OCI-LY7 (cell line): ENCODE results near the gene NAA80. TPM values are rescaled to one million over a fixed set of nuclear protein-coding genes. Genes with fewer than 3 reads are reported as not detected.

Experiments
- BruUV-seq: library from RNA; stranded (reverse); fragments of 400-500 nt; replicated peaks from 2 replicates; lab custom pipeline; 2021; lab: Mats Ljungman, UMichigan
- CTCF ChIA-PET: fragments of 300-600 bp; sonication (Branson Sonifier 250); formaldehyde crosslinking; loops from one replicate; lab custom pipeline; 2022; ENCODE audit warnings: antibody characterized with exemption; ENCODE audit not compliant: unreplicated experiment; lab: Charles Lee
- POLR2A ChIA-PET: fragments of 300-600 bp; sonication (Branson Sonifier 250); formaldehyde crosslinking; loops from one replicate; lab custom pipeline; 2022; ENCODE audit warnings: antibody characterized with exemption; lab: Charles Lee
- DNase-seq: peaks from one replicate; pipeline ENCODE4 v3.0.0-alpha.2; 2015; ENCODE audit warnings: low spot score
- H2AFZ ChIP-seq: fragments of 200-600 bp; sonication (generic), shearing (Covaris generic); 2 replicates; pipeline ENCODE4 v1.6.1; 2014; ENCODE audit warnings: mild to moderate bottlenecking, antibody characterized with exemption, low read length, moderate library complexity
- H3K27ac ChIP-seq: fragments of 200-600 bp; sonication (generic); 2 replicates; pipeline ENCODE4 v1.5.1; 2014; ENCODE audit warnings: mixed run types, low read depth, mild to moderate bottlenecking, moderate library complexity, low read length, inconsistent platforms; ENCODE audit not compliant: poor library complexity, severe bottlenecking
- H3K36me3 ChIP-seq: fragments of 200-600 bp; sonication (generic); 2 replicates; pipeline ENCODE4 v1.6.1; 2014; ENCODE audit warnings: mild to moderate bottlenecking, antibody characterized with exemption, low read length, moderate library complexity, mixed read lengths; ENCODE audit not compliant: insufficient read depth
- H3K4me1 ChIP-seq: fragments of 200-600 bp; sonication (generic); 2 replicates; pipeline ENCODE4 v1.5.1; 2014; ENCODE audit warnings: mild to moderate bottlenecking, low read length; ENCODE audit not compliant: insufficient read depth, poor library complexity, severe bottlenecking
- H3K4me2 ChIP-seq: fragments of 200-600 bp; sonication (generic); 2 replicates; pipeline ENCODE4 v1.6.1; 2014; ENCODE audit warnings: mild to moderate bottlenecking, low read length
- H3K4me3 ChIP-seq: fragments of 200-600 bp; sonication (generic); 2 replicates; pipeline ENCODE4 v1.5.1; 2014; ENCODE audit warnings: mild to moderate bottlenecking, low read depth, low read length; ENCODE audit not compliant: poor library complexity, severe bottlenecking
- H3K79me2 ChIP-seq: fragments of 200-600 bp; sonication (generic); 2 replicates; pipeline ENCODE4 v1.6.1; 2016; ENCODE audit warnings: low read depth, mild to moderate bottlenecking, low read length, moderate library complexity, mixed read lengths; ENCODE audit not compliant: insufficient read depth
- H3K9me2 ChIP-seq: fragments of 200-600 bp; sonication (generic); 2 replicates; pipeline ENCODE4 v1.6.1; 2016; ENCODE audit warnings: mild to moderate bottlenecking, low read length, mixed read lengths; ENCODE audit not compliant: insufficient read depth
- H3K9me3 ChIP-seq: fragments of 200-600 bp; sonication (generic); 2 replicates; pipeline ENCODE4 v1.6.1; 2014; ENCODE audit warnings: mild to moderate bottlenecking, mixed run types, low read length, mixed read lengths
- H4K20me1 ChIP-seq: fragments of 200-600 bp; sonication (generic); 2 replicates; pipeline ENCODE4 v1.6.1; 2014; ENCODE audit warnings: mild to moderate bottlenecking, antibody characterized with exemption, low read length, moderate library complexity, mixed read lengths; ENCODE audit not compliant: insufficient read depth
- CTCF ChIP-seq: fragments of 200-600 bp; sonication (generic); conservative IDR thresholded peaks from 2 replicates; pipeline ENCODE4 v1.5.1; 2014; ENCODE audit warnings: mild to moderate bottlenecking, antibody characterized with exemption, low read length, moderate library complexity, mixed read lengths
- EZH2phosphoT487 ChIP-seq: fragments of 200-600 bp; sonication (generic); IDR thresholded peaks from 2 replicates; pipeline ENCODE4 v1.6.1; 2018; ENCODE audit warnings: low read depth, borderline replicate concordance, mild to moderate bottlenecking, mixed run types, antibody characterized with exemption, low read length, moderate library complexity, mixed read lengths
- intact Hi-C: fragments of 100-400 bp; cut with micrococcal nuclease; formaldehyde crosslinking; loops from one replicate; pipeline ENCODE4 v1.10.0; 2022; ENCODE audit not compliant: unreplicated experiment
- total RNA-seq, 2 experiments: library from RNA; depleted of rRNA in 1 of 2; stranded (reverse); fragments of >200 nt in 1 of 2; shearing (Covaris generic) in 1 of 2; gene quantifications; 2 replicates each; pipeline ENCODE4 v1.2.3, GENCODE V29; 2014 to 2022

The NAA80 gene
- total RNA-seq, 2 experiments from 2014 or later, result 18.7 to 21.7 TPM

GRCh38 chr3:50293079-50293801 lies 6.0 kb downstream of the NAA80 start:
- peak overlapping the region; percentile 65 for H2AFZ ChIP-seq
- CTCF ChIA-PET, result interaction anchor here (2.0 kb wide), 1 partner anchor 31 kb away, joined by 5 read pairs; no protein-coding TSS in a partner anchor
- peak overlapping the region; percentile 89 for H3K4me3 ChIP-seq
- H3K9me2 ChIP-seq, result no peaks in the 10 kb centered on the region
- no peak for TF ChIP-seq EZH2phosphoT487
- no peak for TF ChIP-seq CTCF
- intact Hi-C loops, result no loop called here
- no TSS peak for BruUV-seq
- H3K36me3 ChIP-seq, result peaks cover 25% of the 10 kb centered on the region
- no peak for DNase-seq
- POLR2A ChIA-PET, result interaction anchor here (0.6 to 2.1 kb wide), 2 partner anchors 44 to 1096 kb away, joined by 3 to 10 read pairs; no protein-coding TSS in a partner anchor
- H3K27ac ChIP-seq, result peak overlapping the region; percentile 32
- H3K4me1 ChIP-seq, result peaks cover 12% of the 10 kb centered on the region
- H3K4me2 ChIP-seq, result peak overlapping the region; percentile 82
- no peaks in the 10 kb centered on the region for H4K20me1 ChIP-seq
- no peaks in the 10 kb centered on the region for H3K9me3 ChIP-seq
- peaks cover 20% of the 10 kb centered on the region for H3K79me2 ChIP-seq

- no peaks in the 10 kb centered on the region for H3K9me2 ChIP-seq
- no peak for TF ChIP-seq EZH2phosphoT487
- no peak for TF ChIP-seq CTCF
- peak within 1 kb of the TSS; percentile 82 for H3K4me2 ChIP-seq
- ChIA-PET CTCF (interaction anchor here (0.6 to 2.0 kb wide), 2 partner anchors 28 to 31 kb away, joined by 3 to 5 read pairs; no protein-coding TSS in a partner anchor), POLR2A (interaction anchor here (0.6 to 2.1 kb wide), 3 partner anchors 13 to 1097 kb away, joined by 3 to 10 read pairs (median 3); no protein-coding TSS in a partner anchor)
- H3K4me3 ChIP-seq, result peak within 1 kb of the TSS; percentile 89
- peaks cover 6% of the 10 kb centered on the region for H3K4me1 ChIP-seq
- intact Hi-C loops, result no loop called here
- H3K79me2 ChIP-seq, result peaks cover 20% of the 10 kb centered on the region
- H3K27ac ChIP-seq, result peak within 1 kb of the TSS; percentile 32
- DNase-seq, result peak; percentile 98
- H3K36me3 ChIP-seq, result peaks cover 33% of the 10 kb centered on the region
- peak within 1 kb of the TSS; percentile 65 for H2AFZ ChIP-seq
- BruUV-seq, result TSS peak; percentile 83
- no peaks in the 10 kb centered on the region for H3K9me3 ChIP-seq
- H4K20me1 ChIP-seq, result no peaks in the 10 kb centered on the region
Observed at GRCh38 chr3:50292159-50293078, 6.8 kb downstream of the NAA80 start, which contains the start of gene IFRD2. Gene IFRD2, minus strand, starts transcription at chr3:50292429. Its CDS starts 155 bp downstream, at chr3:50292274.
